GM23338 (cell line): ENCODE measurements around the gene KMT2C. TPM values are rescaled to one million over a fixed set of nuclear protein-coding genes. Genes with fewer than 3 reads are reported as not detected.

Source experiments
- CREB1 ChIP-seq: fragments of 250-450 bp; sonication (Bioruptor Pico); IDR thresholded peaks from 2 replicates; pipeline ENCODE4 v1.5.0; 2020; ENCODE audit warnings: low read depth, mild to moderate bottlenecking, moderate library complexity
- POLR2AphosphoS5 ChIP-seq: IDR thresholded peaks from 2 replicates; pipeline ENCODE4 v1.6.1; 2016; ENCODE audit warnings: antibody characterized with exemption, low read depth
- REST ChIP-seq: IDR thresholded peaks from one replicate; pipeline ENCODE4 v1.6.1; 2018; ENCODE audit warnings: antibody characterized with exemption; ENCODE audit not compliant: unreplicated experiment
- STAT1 ChIP-seq: IDR thresholded peaks from one replicate; pipeline ENCODE4 v1.6.1; 2016; ENCODE audit warnings: antibody characterized with exemption; ENCODE audit not compliant: unreplicated experiment
- ZNF114 ChIP-seq: fragments of 250-450 bp; sonication (Bioruptor Pico); IDR thresholded peaks from 2 replicates; pipeline ENCODE4 v1.5.0; 2020; ENCODE audit warnings: mild to moderate bottlenecking, moderate library complexity
- ZNF331 ChIP-seq: fragments of 250-450 bp; sonication (Bioruptor Pico); IDR thresholded peaks from 2 replicates; pipeline ENCODE4 v1.5.0; 2020; ENCODE audit warnings: low read depth, mild to moderate bottlenecking, moderate library complexity
- ZNF462 ChIP-seq: fragments of 250-450 bp; sonication (Bioruptor Pico); IDR thresholded peaks from 2 replicates; pipeline ENCODE4 v1.5.0; 2020; ENCODE audit warnings: mild to moderate bottlenecking, moderate library complexity
- polyA plus RNA-seq: library from polyadenylated mRNA; unstranded; fragments of >200 nt; fragmentation: Nextera tagmentation; extraction: Ambion mirVana; gene quantifications from 2 replicates; pipeline ENCODE4 v1.2.1, GENCODE V29; 2016
- total RNA-seq: library from RNA; depleted of rRNA; stranded (reverse); fragments of >200 nt; shearing (Covaris generic); gene quantifications from 2 replicates; pipeline ENCODE4 v1.2.3, GENCODE V29; 2014
- TF ChIP-seq, protein P1 (sequence below): IDR thresholded peaks from 2 replicates; pipeline ENCODE4 v1.6.1; 2016; ENCODE audit warnings: antibody characterized with exemption
- TF ChIP-seq, protein P2 (sequence below), 2 experiments: fragments of 200-600 bp in 1 of 2; sonication (generic) in 1 of 2; conservative IDR thresholded peaks; 2 replicates each; pipeline versions ENCODE4 v1.5.1 to v1.6.1; 2016 to 2017; ENCODE audit warnings: antibody characterized with exemption in 2 of 2, low read depth in 2 of 2, mild to moderate bottlenecking in 2 of 2, moderate library complexity in 1 of 2

The KMT2C gene
- total and polyA plus RNA-seq, 2 experiments from 2014 or later = 11.4 to 39.0 TPM

GRCh38 chr7:152419473-152420429, 16.1 kb downstream of the KMT2C start (continued):
- TF ChIP-seq ZNF462 (CRISPR knock-in tag) (no peak), POLR2AphosphoS5 (no peak), CREB1 (CRISPR knock-in tag) (no peak), REST (no peak), ZNF331 (CRISPR knock-in tag) (no peak), STAT1 (no peak), ZNF114 (no peak)
- TF ChIP-seq, protein P1, sequence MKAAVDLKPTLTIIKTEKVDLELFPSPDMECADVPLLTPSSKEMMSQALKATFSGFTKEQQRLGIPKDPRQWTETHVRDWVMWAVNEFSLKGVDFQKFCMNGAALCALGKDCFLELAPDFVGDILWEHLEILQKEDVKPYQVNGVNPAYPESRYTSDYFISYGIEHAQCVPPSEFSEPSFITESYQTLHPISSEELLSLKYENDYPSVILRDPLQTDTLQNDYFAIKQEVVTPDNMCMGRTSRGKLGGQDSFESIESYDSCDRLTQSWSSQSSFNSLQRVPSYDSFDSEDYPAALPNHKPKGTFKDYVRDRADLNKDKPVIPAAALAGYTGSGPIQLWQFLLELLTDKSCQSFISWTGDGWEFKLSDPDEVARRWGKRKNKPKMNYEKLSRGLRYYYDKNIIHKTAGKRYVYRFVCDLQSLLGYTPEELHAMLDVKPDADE = no peak
- TF ChIP-seq, protein P2, sequence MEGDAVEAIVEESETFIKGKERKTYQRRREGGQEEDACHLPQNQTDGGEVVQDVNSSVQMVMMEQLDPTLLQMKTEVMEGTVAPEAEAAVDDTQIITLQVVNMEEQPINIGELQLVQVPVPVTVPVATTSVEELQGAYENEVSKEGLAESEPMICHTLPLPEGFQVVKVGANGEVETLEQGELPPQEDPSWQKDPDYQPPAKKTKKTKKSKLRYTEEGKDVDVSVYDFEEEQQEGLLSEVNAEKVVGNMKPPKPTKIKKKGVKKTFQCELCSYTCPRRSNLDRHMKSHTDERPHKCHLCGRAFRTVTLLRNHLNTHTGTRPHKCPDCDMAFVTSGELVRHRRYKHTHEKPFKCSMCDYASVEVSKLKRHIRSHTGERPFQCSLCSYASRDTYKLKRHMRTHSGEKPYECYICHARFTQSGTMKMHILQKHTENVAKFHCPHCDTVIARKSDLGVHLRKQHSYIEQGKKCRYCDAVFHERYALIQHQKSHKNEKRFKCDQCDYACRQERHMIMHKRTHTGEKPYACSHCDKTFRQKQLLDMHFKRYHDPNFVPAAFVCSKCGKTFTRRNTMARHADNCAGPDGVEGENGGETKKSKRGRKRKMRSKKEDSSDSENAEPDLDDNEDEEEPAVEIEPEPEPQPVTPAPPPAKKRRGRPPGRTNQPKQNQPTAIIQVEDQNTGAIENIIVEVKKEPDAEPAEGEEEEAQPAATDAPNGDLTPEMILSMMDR (conservative IDR thresholded peaks at IDR 0.05; ENCODE audit: low read depth in 2 of 2) = no peak
